ENCODE data around the gene ABCA6. TPM values are rescaled to one million over a fixed set of nuclear protein-coding genes. Genes with fewer than 3 reads are reported as not detected.

ABCA6 gene
- total and polyA plus RNA-seq, 2 of the 13 experiments (the other 11 are each of a cell fraction or from before 2014, with no cell fraction given): 0.05 to 0.11 TPM

DNA sequence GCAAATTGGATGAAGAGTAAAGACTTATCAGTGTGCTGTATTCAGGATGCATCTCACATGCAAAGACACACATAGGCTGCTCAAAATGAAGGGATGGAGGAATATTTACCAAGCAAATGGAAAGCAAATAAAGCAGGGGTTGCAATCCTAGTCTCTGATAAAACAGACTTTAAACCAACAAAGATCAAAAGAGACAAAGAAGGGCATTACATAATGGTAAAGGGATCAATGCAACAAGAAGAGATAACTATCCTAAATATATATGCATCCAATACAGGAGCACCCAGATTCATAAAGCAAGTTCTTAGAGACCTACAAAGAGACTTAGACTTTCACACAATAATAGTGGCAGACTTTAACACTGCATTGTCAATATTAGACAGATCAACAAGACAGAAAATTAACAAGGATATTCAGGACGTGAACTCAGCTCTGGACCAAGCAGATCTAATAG, 68.9 kb downstream of the ABCA6 start (continued):
- TF ChIP-seq, protein P1, sequence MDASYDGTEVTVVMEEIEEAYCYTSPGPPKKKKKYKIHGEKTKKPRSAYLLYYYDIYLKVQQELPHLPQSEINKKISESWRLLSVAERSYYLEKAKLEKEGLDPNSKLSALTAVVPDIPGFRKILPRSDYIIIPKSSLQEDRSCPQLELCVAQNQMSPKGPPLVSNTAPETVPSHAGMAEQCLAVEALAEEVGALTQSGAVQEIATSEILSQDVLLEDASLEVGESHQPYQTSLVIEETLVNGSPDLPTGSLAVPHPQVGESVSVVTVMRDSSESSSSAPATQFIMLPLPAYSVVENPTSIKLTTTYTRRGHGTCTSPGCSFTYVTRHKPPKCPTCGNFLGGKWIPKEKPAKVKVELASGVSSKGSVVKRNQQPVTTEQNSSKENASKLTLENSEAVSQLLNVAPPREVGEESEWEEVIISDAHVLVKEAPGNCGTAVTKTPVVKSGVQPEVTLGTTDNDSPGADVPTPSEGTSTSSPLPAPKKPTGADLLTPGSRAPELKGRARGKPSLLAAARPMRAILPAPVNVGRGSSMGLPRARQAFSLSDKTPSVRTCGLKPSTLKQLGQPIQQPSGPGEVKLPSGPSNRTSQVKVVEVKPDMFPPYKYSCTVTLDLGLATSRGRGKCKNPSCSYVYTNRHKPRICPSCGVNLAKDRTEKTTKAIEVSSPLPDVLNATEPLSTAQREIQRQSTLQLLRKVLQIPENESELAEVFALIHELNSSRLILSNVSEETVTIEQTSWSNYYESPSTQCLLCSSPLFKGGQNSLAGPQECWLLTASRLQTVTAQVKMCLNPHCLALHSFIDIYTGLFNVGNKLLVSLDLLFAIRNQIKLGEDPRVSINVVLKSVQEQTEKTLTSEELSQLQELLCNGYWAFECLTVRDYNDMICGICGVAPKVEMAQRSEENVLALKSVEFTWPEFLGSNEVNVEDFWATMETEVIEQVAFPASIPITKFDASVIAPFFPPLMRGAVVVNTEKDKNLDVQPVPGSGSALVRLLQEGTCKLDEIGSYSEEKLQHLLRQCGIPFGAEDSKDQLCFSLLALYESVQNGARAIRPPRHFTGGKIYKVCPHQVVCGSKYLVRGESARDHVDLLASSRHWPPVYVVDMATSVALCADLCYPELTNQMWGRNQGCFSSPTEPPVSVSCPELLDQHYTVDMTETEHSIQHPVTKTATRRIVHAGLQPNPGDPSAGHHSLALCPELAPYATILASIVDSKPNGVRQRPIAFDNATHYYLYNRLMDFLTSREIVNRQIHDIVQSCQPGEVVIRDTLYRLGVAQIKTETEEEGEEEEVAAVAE (CRISPR knock-in tag; IDR thresholded peaks at IDR 0.05; ENCODE audit: borderline replicate concordance): 0 out of 2 replicates have a peak, but pooled peaks have one; percentile 34
- TF ChIP-seq CEBPG (CRISPR knock-in tag; IDR thresholded peaks at IDR 0.05) (peak; percentile 89), ZSCAN9 (CRISPR knock-in tag; IDR thresholded peaks at IDR 0.05; ENCODE audit: borderline replicate concordance) (peak; percentile 84), SMYD3 (CRISPR knock-in tag; IDR thresholded peaks at IDR 0.05) (0 out of 2 replicates have a peak, but pooled peaks have one; percentile 49), ZNF772 (CRISPR knock-in tag; IDR thresholded peaks at IDR 0.05) (peak; percentile 67; the same call in 1 of the 2 replicates), CBFB (CRISPR knock-in tag; IDR thresholded peaks at IDR 0.05) (0 out of 2 replicates have a peak, but pooled peaks have one; percentile 56), KDM1A (CRISPR knock-in tag; IDR thresholded peaks at IDR 0.05) (peak; percentile 50; the same call in 1 of the 2 replicates), KMT2B (CRISPR knock-in tag; IDR thresholded peaks at IDR 0.05) (peak; percentile 32; the same call in 1 of the 2 replicates), KDM6A (CRISPR knock-in tag; IDR thresholded peaks at IDR 0.05; ENCODE audit: low read depth) (peak; percentile 55), ZNF34 (CRISPR knock-in tag; IDR thresholded peaks at IDR 0.05; ENCODE audit: borderline replicate concordance) (peak; percentile 44; the same call in 1 of the 2 replicates), MIXL1 (CRISPR knock-in tag; IDR thresholded peaks at IDR 0.05) (peak; percentile 96), ZFP82 (CRISPR knock-in tag; IDR thresholded peaks at IDR 0.05; ENCODE audit: borderline replicate concordance) (0 out of 2 replicates have a peak, but pooled peaks have one; percentile 54), GATA4 (IDR thresholded peaks at IDR 0.05; ENCODE audit: borderline replicate concordance, low read depth) (peak; percentile 96), DPF2 (CRISPR knock-in tag; IDR thresholded peaks at IDR 0.05; ENCODE audit: borderline replicate concordance, low read depth) (peak; percentile 90), KLF16 (CRISPR knock-in tag; IDR thresholded peaks at IDR 0.05) (peak in 1 of 2 experiments; percentile 63; a peak in 1 of 4 replicates), NFYC (CRISPR knock-in tag; IDR thresholded peaks at IDR 0.05) (0 out of 2 replicates have a peak, but pooled peaks have one; percentile 15), ATM (IDR thresholded peaks at IDR 0.05; ENCODE audit: borderline replicate concordance) (peak; percentile 63; the same call in 1 of the 2 replicates), ZFP1 (CRISPR knock-in tag; IDR thresholded peaks at IDR 0.05) (peak; percentile 67)
- TF ChIP-seq, protein P2, sequence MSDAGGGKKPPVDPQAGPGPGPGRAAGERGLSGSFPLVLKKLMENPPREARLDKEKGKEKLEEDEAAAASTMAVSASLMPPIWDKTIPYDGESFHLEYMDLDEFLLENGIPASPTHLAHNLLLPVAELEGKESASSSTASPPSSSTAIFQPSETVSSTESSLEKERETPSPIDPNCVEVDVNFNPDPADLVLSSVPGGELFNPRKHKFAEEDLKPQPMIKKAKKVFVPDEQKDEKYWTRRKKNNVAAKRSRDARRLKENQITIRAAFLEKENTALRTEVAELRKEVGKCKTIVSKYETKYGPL (CRISPR knock-in tag; IDR thresholded peaks at IDR 0.05): peak; percentile 48; the same call in 1 of the 2 replicates
- TF ChIP-seq, protein P3, sequence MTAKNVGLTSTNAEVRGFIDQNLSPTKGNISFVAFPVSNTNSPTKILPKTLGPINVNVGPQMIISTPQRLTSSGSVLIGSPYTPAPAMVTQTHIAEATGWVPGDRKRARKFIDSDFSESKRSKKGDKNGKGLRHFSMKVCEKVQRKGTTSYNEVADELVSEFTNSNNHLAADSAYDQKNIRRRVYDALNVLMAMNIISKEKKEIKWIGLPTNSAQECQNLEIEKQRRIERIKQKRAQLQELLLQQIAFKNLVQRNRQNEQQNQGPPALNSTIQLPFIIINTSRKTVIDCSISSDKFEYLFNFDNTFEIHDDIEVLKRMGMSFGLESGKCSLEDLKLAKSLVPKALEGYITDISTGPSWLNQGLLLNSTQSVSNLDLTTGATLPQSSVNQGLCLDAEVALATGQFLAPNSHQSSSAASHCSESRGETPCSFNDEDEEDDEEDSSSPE (CRISPR knock-in tag; IDR thresholded peaks at IDR 0.05): peak; percentile 52
- TF ChIP-seq, protein P4, sequence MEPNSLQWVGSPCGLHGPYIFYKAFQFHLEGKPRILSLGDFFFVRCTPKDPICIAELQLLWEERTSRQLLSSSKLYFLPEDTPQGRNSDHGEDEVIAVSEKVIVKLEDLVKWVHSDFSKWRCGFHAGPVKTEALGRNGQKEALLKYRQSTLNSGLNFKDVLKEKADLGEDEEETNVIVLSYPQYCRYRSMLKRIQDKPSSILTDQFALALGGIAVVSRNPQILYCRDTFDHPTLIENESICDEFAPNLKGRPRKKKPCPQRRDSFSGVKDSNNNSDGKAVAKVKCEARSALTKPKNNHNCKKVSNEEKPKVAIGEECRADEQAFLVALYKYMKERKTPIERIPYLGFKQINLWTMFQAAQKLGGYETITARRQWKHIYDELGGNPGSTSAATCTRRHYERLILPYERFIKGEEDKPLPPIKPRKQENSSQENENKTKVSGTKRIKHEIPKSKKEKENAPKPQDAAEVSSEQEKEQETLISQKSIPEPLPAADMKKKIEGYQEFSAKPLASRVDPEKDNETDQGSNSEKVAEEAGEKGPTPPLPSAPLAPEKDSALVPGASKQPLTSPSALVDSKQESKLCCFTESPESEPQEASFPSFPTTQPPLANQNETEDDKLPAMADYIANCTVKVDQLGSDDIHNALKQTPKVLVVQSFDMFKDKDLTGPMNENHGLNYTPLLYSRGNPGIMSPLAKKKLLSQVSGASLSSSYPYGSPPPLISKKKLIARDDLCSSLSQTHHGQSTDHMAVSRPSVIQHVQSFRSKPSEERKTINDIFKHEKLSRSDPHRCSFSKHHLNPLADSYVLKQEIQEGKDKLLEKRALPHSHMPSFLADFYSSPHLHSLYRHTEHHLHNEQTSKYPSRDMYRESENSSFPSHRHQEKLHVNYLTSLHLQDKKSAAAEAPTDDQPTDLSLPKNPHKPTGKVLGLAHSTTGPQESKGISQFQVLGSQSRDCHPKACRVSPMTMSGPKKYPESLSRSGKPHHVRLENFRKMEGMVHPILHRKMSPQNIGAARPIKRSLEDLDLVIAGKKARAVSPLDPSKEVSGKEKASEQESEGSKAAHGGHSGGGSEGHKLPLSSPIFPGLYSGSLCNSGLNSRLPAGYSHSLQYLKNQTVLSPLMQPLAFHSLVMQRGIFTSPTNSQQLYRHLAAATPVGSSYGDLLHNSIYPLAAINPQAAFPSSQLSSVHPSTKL (CRISPR knock-in tag; IDR thresholded peaks at IDR 0.05): peak; percentile 98

Data from HepG2 (cell line).